HCT116 (cell line): Measurements from ENCODE around the gene LENG9. TPM values are rescaled to one million over a fixed set of nuclear protein-coding genes. Genes with fewer than 3 reads are reported as not detected.
"Not testable (repeated sequence)": the region's sequence is repeated elsewhere in the genome, so short reads cannot be mapped to it uniquely, and the experiment has no call there.

Experiments
- ATAC-seq: fragments of 200-7000 bp; cut with Tn5 transposase; 2 replicates; pipeline ENCODE4 v1.9.1; 2020; ENCODE audit warnings: mild to moderate bottlenecking, moderate library complexity
- BruUV-seq: library from RNA; stranded (reverse); fragments of 400-500 nt; replicated peaks from 2 replicates; lab custom pipeline; 2021; lab: Mats Ljungman, UMichigan
- CTCF ChIA-PET: fragments of 300-600 bp; sonication (Branson Sonifier 250); formaldehyde crosslinking; loops from one replicate; lab custom pipeline; 2021; ENCODE audit warnings: antibody characterized with exemption; lab: Charles Lee
- POLR2A ChIA-PET: fragments of 300-600, 350-600 bp; sonication (Branson Sonifier 250); formaldehyde crosslinking; loops from one replicate; lab custom pipeline; 2021; ENCODE audit warnings: antibody characterized with exemption; lab: Charles Lee
- RAD21 ChIA-PET, 2 experiments: fragments of 300-600 bp; sonication (Branson Sonifier 250); formaldehyde crosslinking; loops; one replicate each; lab custom pipeline; 2023; ENCODE audit warnings: low total read pairs in 2 of 2; ENCODE audit not compliant: uncharacterized antibody in 2 of 2, unreplicated experiment in 2 of 2, low non-redundant PET in 1 of 2; lab: Charles Lee
- DNase-seq: peaks from one replicate; pipeline ENCODE4 v3.0.0-alpha.2; 2010; ENCODE audit warnings: low read depth, low spot score
- H2AFZ ChIP-seq: fragments of 200-600 bp; shearing (Covaris generic), sonication (generic); 2 replicates; pipeline ENCODE4 v1.6.1; 2017; ENCODE audit warnings: low read depth, mixed run types, mixed read lengths, antibody characterized with exemption, low read length; ENCODE audit not compliant: poor library complexity, severe bottlenecking
- H3K27ac ChIP-seq: 2 replicates; pipeline ENCODE4 v1.5.1; 2012; ENCODE audit warnings: low read depth, low read length
- H3K27me3 ChIP-seq: fragments of 200-600 bp; sonication (generic); 2 replicates; pipeline ENCODE4 v1.6.1; 2016; ENCODE audit warnings: mixed run types, low read length, mixed read lengths; ENCODE audit not compliant: insufficient read depth
- H3K36me3 ChIP-seq, 2 experiments: fragments of 200-500 bp in 1 of 2; fragments of 200-600 bp in 1 of 2; sonication (Bioruptor generic) in 1 of 2; sonication (generic) in 1 of 2; 2 replicates each; pipeline versions ENCODE4 v1.5.1 to v1.6.1; 2014 to 2016; ENCODE audit warnings: low read length in 2 of 2, inconsistent platforms in 1 of 2, mixed read lengths in 1 of 2, mixed run types in 1 of 2; ENCODE audit not compliant: insufficient read depth in 2 of 2, control insufficient read depth in 1 of 2
- H3K4me1 ChIP-seq, 2 experiments: fragments of 200-600 bp in 1 of 2; sonication (generic) in 1 of 2; 2 replicates each; pipeline versions ENCODE4 v1.5.1 to v1.6.1; 2012 to 2017; ENCODE audit warnings: low read length in 2 of 2, inconsistent platforms in 1 of 2, mild to moderate bottlenecking in 1 of 2, mixed read lengths in 1 of 2, mixed run types in 1 of 2, moderate library complexity in 1 of 2; ENCODE audit not compliant: insufficient read depth in 2 of 2, control insufficient read depth in 1 of 2
- H3K4me2 ChIP-seq: fragments of 200-600 bp; sonication (generic); 2 replicates; pipeline ENCODE4 v1.6.1; 2017; ENCODE audit warnings: mixed run types, low read length, mixed read lengths
- H3K4me3 ChIP-seq, 2 experiments: fragments of 200-600 bp in 1 of 2; sonication (generic) in 1 of 2; replicated peaks in 1 of 2; 2 replicates each; pipeline ENCODE4 v1.5.1; 2011 to 2016; ENCODE audit warnings: low read length in 2 of 2, control low read depth in 1 of 2, low read depth in 1 of 2, mild to moderate bottlenecking in 1 of 2, mixed read lengths in 1 of 2, mixed run types in 1 of 2
- H3K79me2 ChIP-seq: fragments of 200-600 bp; sonication (generic); 2 replicates; pipeline ENCODE4 v1.6.1; 2017; ENCODE audit warnings: mild to moderate bottlenecking, mixed run types, low read length, moderate library complexity, mixed read lengths; ENCODE audit not compliant: insufficient read depth
- H3K9ac ChIP-seq: fragments of 200-600 bp; sonication (generic); 2 replicates; pipeline ENCODE4 v1.6.1; 2016; ENCODE audit warnings: low read length, mixed read lengths
- H3K9me2 ChIP-seq: fragments of 200-600 bp; sonication (generic), shearing (Covaris generic); 2 replicates; pipeline ENCODE4 v1.6.1; 2017; ENCODE audit warnings: mixed run types, mild to moderate bottlenecking, moderate library complexity; ENCODE audit not compliant: insufficient read depth
- H3K9me3 ChIP-seq, 2 experiments: fragments of 200-500 bp in 1 of 2; fragments of 200-600 bp in 1 of 2; sonication (Bioruptor generic) in 1 of 2; sonication (generic) in 1 of 2; 2 replicates each; pipeline ENCODE4 v1.6.1; 2014 to 2017; ENCODE audit warnings: low read length in 2 of 2, mixed read lengths in 2 of 2, inconsistent platforms in 1 of 2, low read depth in 1 of 2, mild to moderate bottlenecking in 1 of 2, mixed run types in 1 of 2, moderate library complexity in 1 of 2; ENCODE audit not compliant: control insufficient read depth in 1 of 2, insufficient read depth in 1 of 2
- H4K20me1 ChIP-seq: fragments of 200-600 bp; sonication (generic), shearing (Covaris generic); 2 replicates; pipeline ENCODE4 v1.6.1; 2017; ENCODE audit warnings: mixed run types, mild to moderate bottlenecking, moderate library complexity; ENCODE audit not compliant: insufficient read depth
- EZH2 ChIP-seq: fragments of 200-600 bp; sonication (generic); IDR thresholded peaks from 2 replicates; pipeline ENCODE4 v1.6.1; 2017; ENCODE audit warnings: antibody characterized with exemption, mixed run types
- JUND ChIP-seq: IDR thresholded peaks from 2 replicates; pipeline ENCODE4 v1.6.1; 2012
- POLR2AphosphoS5 ChIP-seq: IDR thresholded peaks from 2 replicates; pipeline ENCODE4 v1.6.1; 2011; ENCODE audit warnings: mild to moderate bottlenecking, low read depth, low read length, moderate library complexity
- SIN3A ChIP-seq: IDR thresholded peaks from 2 replicates; pipeline ENCODE4 v1.6.1; 2012; ENCODE audit warnings: low read depth
- SP1 ChIP-seq: IDR thresholded peaks from 2 replicates; pipeline ENCODE4 v1.6.1; 2012; ENCODE audit warnings: low read depth
- YY1 ChIP-seq: IDR thresholded peaks from 2 replicates; pipeline ENCODE4 v1.6.1; 2011; ENCODE audit warnings: low read length, low read depth, moderate library complexity, mild to moderate bottlenecking; ENCODE audit not compliant: insufficient replicate concordance; ENCODE audit errors: extremely low read depth
- intact Hi-C: fragments of 100-400 bp; cut with micrococcal nuclease; formaldehyde crosslinking; loops from 2 replicates; pipeline ENCODE4 v1.10.0; 2022
- total RNA-seq: library from RNA; stranded (reverse); gene quantifications from one replicate; pipeline ENCODE4 v1.2.1, GENCODE V29; 2021; ENCODE audit not compliant: unreplicated experiment

Gene LENG9
- total RNA-seq, 1 experiment from 2014 or later, result 9.0 TPM

DNA sequence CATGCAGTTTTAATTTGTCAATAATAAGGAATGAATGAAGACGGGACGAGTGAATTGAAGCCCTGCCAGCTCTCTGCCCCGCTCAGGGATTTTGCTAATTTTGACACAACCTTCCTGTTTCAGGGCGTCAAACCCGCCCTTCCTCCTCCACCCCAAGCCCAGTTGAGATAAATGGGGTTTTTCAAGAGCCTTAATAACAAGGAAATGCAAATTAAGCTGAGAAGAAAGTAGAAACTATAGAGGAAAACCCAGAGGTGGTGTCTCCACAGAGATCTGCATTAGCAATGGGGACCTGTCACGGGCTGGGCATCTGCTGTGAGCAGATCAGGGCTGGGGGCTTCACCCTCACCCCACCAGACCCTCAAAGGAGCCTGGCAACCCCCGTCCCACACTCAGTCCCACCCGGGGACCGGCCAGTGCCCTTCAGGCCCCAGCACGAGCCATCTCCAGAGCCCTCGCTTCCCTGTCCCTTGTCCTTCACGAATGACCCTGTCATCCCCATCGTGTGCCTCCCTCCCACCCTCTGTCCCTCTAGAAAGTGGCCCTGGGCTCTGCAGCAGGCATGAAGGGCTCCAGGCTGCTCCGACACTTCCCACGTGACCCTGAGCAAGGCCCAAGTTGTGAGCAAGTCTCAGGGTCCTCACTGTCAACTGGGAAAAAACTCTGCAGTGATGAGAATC lies 43.6 kb upstream of the LENG9 start:
- H3K27me3 ChIP-seq, intact Hi-C loops, CTCF ChIA-PET, DNase-seq, H3K27ac ChIP-seq, H3K9me2 ChIP-seq, H3K36me3 ChIP-seq, H3K4me2 ChIP-seq, H2AFZ ChIP-seq, RAD21 ChIA-PET, BruUV-seq, H3K9ac ChIP-seq, POLR2A ChIA-PET, H3K4me3 ChIP-seq, H3K9me3 ChIP-seq, H4K20me1 ChIP-seq, ATAC-seq, H3K4me1 ChIP-seq, H3K79me2 ChIP-seq: not testable (repeated sequence)

- H3K4me1 ChIP-seq, result peaks cover 0 to 8% of the 10 kb centered on the region in 2 experiments; a peak in 2 of 4 replicates
- no peaks in the 10 kb centered on the region for H3K36me3 ChIP-seq
- CTCF ChIA-PET, result interaction anchor here (0.6 kb wide), 1 partner anchor 239 kb away, joined by 7 read pairs; no protein-coding TSS in a partner anchor
- peak overlapping the region; percentile 28; the same call in 1 of the 2 replicates for H3K4me2 ChIP-seq
- H2AFZ ChIP-seq, result no peak overlapping the region
- H3K4me3 ChIP-seq, result no peak overlapping the region
- H4K20me1 ChIP-seq, result no peaks in the 10 kb centered on the region
- POLR2A ChIA-PET, result no interaction called here
- H3K27ac ChIP-seq, result no peak overlapping the region
- H3K9ac ChIP-seq, result no peak overlapping the region
- no peaks in the 10 kb centered on the region for H3K79me2 ChIP-seq
- no peak for DNase-seq
- BruUV-seq, result no TSS peak
- ATAC-seq, result no peak
- no peaks in the 10 kb centered on the region for H3K27me3 ChIP-seq
- no peak for TF ChIP-seq POLR2AphosphoS5
- no peak for TF ChIP-seq EZH2
- no peak for TF ChIP-seq SP1
- no peak for TF ChIP-seq JUND
- TF ChIP-seq YY1, result no peak
- no peak for TF ChIP-seq SIN3A
- RAD21 ChIA-PET, result no interaction called here
- no peaks in the 10 kb centered on the region for H3K9me2 ChIP-seq
- intact Hi-C loops, result no loop called here
- H3K9me3 ChIP-seq, result no peaks in the 10 kb centered on the region
These were observed 42.5 kb upstream of the LENG9 start for GRCh38 chr19:54506079-54506478.

DNA sequence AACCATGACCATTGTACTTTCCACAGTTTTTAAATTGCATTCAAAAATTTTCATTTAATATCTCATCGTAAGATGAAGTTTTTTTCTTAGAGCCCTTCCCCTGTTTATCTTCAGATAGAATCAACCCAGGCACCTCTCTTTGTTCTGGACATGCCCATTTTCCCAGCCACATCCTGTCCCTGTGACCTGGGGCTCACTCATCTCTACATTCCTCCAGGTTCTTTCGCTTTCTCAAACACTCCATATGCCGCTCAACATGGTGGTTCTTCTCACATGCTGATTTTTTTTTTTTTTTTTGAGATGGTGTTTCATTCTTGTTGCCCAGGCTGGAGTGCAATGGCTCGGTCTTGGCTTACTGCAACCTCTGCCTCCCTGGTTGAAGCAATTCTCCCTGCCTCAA lies 42.0 kb upstream of the LENG9 start:
- H3K9ac ChIP-seq, H3K9me3 ChIP-seq, intact Hi-C loops, H3K27me3 ChIP-seq, DNase-seq, H3K4me1 ChIP-seq, H3K4me2 ChIP-seq, H3K27ac ChIP-seq, H3K36me3 ChIP-seq, H3K9me2 ChIP-seq, POLR2A ChIA-PET, H2AFZ ChIP-seq, ATAC-seq, RAD21 ChIA-PET, H3K79me2 ChIP-seq, H3K4me3 ChIP-seq, H4K20me1 ChIP-seq, BruUV-seq: not testable (repeated sequence)
- CTCF ChIA-PET, result interaction anchor here (0.6 kb wide), 1 partner anchor 239 kb away, joined by 7 read pairs; no protein-coding TSS in a partner anchor
